IPS DF 6.9 (cell line): ENCODE results near the gene PUS7L.

ENCODE experiments used
- DNase-seq: peaks from one replicate; pipeline ENCODE4 v3.0.0-alpha.2; 2013; ENCODE audit warnings: low read depth, low spot score
- H3K27ac ChIP-seq: one replicate; pipeline ENCODE4 v1.5.1; 2013; ENCODE audit warnings: low read length, control low read depth
- H3K27me3 ChIP-seq: 2 replicates; pipeline ENCODE4 v1.6.1; 2013; ENCODE audit warnings: mild to moderate bottlenecking, low read length; ENCODE audit not compliant: control insufficient read depth, insufficient read depth
- H3K36me3 ChIP-seq: 2 replicates; pipeline ENCODE4 v1.6.1; 2013; ENCODE audit warnings: low read length; ENCODE audit not compliant: control insufficient read depth, insufficient read depth
- H3K4me1 ChIP-seq: 2 replicates; pipeline ENCODE4 v1.6.1; 2013; ENCODE audit warnings: low read length; ENCODE audit not compliant: control insufficient read depth, insufficient read depth
- H3K4me3 ChIP-seq: 2 replicates; pipeline ENCODE4 v1.5.1; 2013; ENCODE audit warnings: mild to moderate bottlenecking, low read length
- H3K9me3 ChIP-seq: 2 replicates; pipeline ENCODE4 v1.6.1; 2013; ENCODE audit warnings: low read length, inconsistent platforms; ENCODE audit not compliant: control insufficient read depth, insufficient read depth
- WGBS: extraction: QIAGEN DNeasy Blood & Tissue Kit; methylation state at CpG from one replicate; pipeline ENCODE4 v1.1.7; 2013; ENCODE audit warnings: mixed read lengths, missing lambda C conversion rate; ENCODE audit not compliant: insufficient read length, insufficient coverage; 5-methylcytosine and 5-hydroxymethylcytosine counted together

PUS7L gene

GRCh38 chr12:43749016-43749415 is 9.6 kb downstream of the PUS7L start:
- no peak for DNase-seq
- no peak overlapping the region for H3K4me3 ChIP-seq
- no CpG with 5 or more reads among the region's 5 CpGs for WGBS
- no peak overlapping the region for H3K27ac ChIP-seq
- H3K4me1 ChIP-seq, result no peaks in the 10 kb centered on the region
- H3K36me3 ChIP-seq, result no peaks in the 10 kb centered on the region
- H3K27me3 ChIP-seq, result no peaks in the 10 kb centered on the region
- H3K9me3 ChIP-seq, result no peaks in the 10 kb centered on the region

- Histone ChIP-seq H3K9me3 (no peaks in the 10 kb centered on the region), H3K4me1 (no peaks in the 10 kb centered on the region), H3K36me3 (no peaks in the 10 kb centered on the region), H3K27me3 (no peaks in the 10 kb centered on the region), H3K4me3 (no peak overlapping the region), H3K27ac (no peak overlapping the region)
- no peak for DNase-seq
Observed at GRCh38 chr12:43744826-43745225, 13.8 kb downstream of the PUS7L start.

GRCh38 chr12:43742106-43742505 is 16.5 kb downstream of the PUS7L start:
- H3K4me3 ChIP-seq, result no peak overlapping the region
- H3K27ac ChIP-seq, result no peak overlapping the region
- H3K36me3 ChIP-seq, result no peaks in the 10 kb centered on the region
- no peaks in the 10 kb centered on the region for H3K4me1 ChIP-seq
- no peaks in the 10 kb centered on the region for H3K9me3 ChIP-seq
- no peak for DNase-seq
- H3K27me3 ChIP-seq, result no peaks in the 10 kb centered on the region

- no peak overlapping the region for H3K27ac ChIP-seq
- H3K27me3 ChIP-seq, result no peaks in the 10 kb centered on the region
- H3K9me3 ChIP-seq, result no peaks in the 10 kb centered on the region
- H3K4me1 ChIP-seq, result no peaks in the 10 kb centered on the region
- no peak for DNase-seq
- no peak overlapping the region for H3K4me3 ChIP-seq
- WGBS, result no CpG with 5 or more reads among the region's 3 CpGs
- no peaks in the 10 kb centered on the region; the same call in 1 of the 2 replicates for H3K36me3 ChIP-seq
Observed at GRCh38 chr12:43740511-43741100, 18.0 kb downstream of the PUS7L start.

GRCh38 chr12:43737646-43738045 is 20.9 kb downstream of the PUS7L start:
- H3K36me3 ChIP-seq, result no peaks in the 10 kb centered on the region; the same call in 1 of the 2 replicates
- no peak overlapping the region for H3K27ac ChIP-seq
- H3K4me1 ChIP-seq, result no peaks in the 10 kb centered on the region
- no peak for DNase-seq
- H3K4me3 ChIP-seq, result no peak overlapping the region
- no CpG with 5 or more reads among the region's 2 CpGs for WGBS
- H3K9me3 ChIP-seq, result no peaks in the 10 kb centered on the region
- no peaks in the 10 kb centered on the region for H3K27me3 ChIP-seq

- no peaks in the 10 kb centered on the region for H3K9me3 ChIP-seq
- H3K27ac ChIP-seq, result no peak overlapping the region
- H3K27me3 ChIP-seq, result no peaks in the 10 kb centered on the region
- H3K4me3 ChIP-seq, result no peak overlapping the region
- H3K4me1 ChIP-seq, result no peaks in the 10 kb centered on the region
- no CpG with 5 or more reads among the region's 3 CpGs for WGBS
- no peak for DNase-seq
- H3K36me3 ChIP-seq, result no peaks in the 10 kb centered on the region; the same call in 1 of the 2 replicates
Observed at GRCh38 chr12:43736927-43737440, 21.6 kb downstream of the PUS7L start.

GRCh38 chr12:43733687-43734086 is 24.9 kb downstream of the PUS7L start:
- no peaks in the 10 kb centered on the region; the same call in 1 of the 2 replicates for H3K36me3 ChIP-seq
- no peak overlapping the region for H3K4me3 ChIP-seq
- DNase-seq, result no peak
- no CpG with 5 or more reads among the region's 3 CpGs for WGBS
- no peaks in the 10 kb centered on the region for H3K27me3 ChIP-seq
- H3K4me1 ChIP-seq, result no peaks in the 10 kb centered on the region
- no peaks in the 10 kb centered on the region for H3K9me3 ChIP-seq
- no peak overlapping the region for H3K27ac ChIP-seq

- no peak overlapping the region for H3K4me3 ChIP-seq
- H3K9me3 ChIP-seq, result no peaks in the 10 kb centered on the region
- DNase-seq, result no peak
- H3K27ac ChIP-seq, result no peak overlapping the region
- no peaks in the 10 kb centered on the region for H3K4me1 ChIP-seq
- no CpG with 5 or more reads among the region's 4 CpGs for WGBS
- no peaks in the 10 kb centered on the region for H3K36me3 ChIP-seq
- no peaks in the 10 kb centered on the region for H3K27me3 ChIP-seq
Observed at GRCh38 chr12:43730283-43730682, 28.3 kb downstream of the PUS7L start.

GRCh38 chr12:43728698-43729097 is 29.9 kb downstream of the PUS7L start:
- no peak for DNase-seq
- Histone ChIP-seq H3K27ac (no peak overlapping the region), H3K36me3 (no peaks in the 10 kb centered on the region), H3K4me3 (no peak overlapping the region), H3K27me3 (no peaks in the 10 kb centered on the region), H3K4me1 (no peaks in the 10 kb centered on the region), H3K9me3 (no peaks in the 10 kb centered on the region)
- WGBS, result no CpG with 5 or more reads among the region's 1 CpG

- Histone ChIP-seq H3K4me3 (no peak overlapping the region), H3K36me3 (no peaks in the 10 kb centered on the region), H3K27me3 (no peaks in the 10 kb centered on the region), H3K9me3 (no peaks in the 10 kb centered on the region), H3K4me1 (no peaks in the 10 kb centered on the region), H3K27ac (no peak overlapping the region)
- DNase-seq, result no peak
- WGBS, result no CpG with 5 or more reads among the region's 2 CpGs
Observed at GRCh38 chr12:43728117-43728516, 30.5 kb downstream of the PUS7L start.

- H3K4me1 ChIP-seq, result no peaks in the 10 kb centered on the region
Observed at GRCh38 chr12:43723134-43723533, 35.5 kb downstream of the PUS7L start.

More at GRCh38 chr12:43723134-43723533, 35.5 kb downstream of the PUS7L start:
- no peak for DNase-seq
- no peaks in the 10 kb centered on the region for H3K9me3 ChIP-seq
- H3K27me3 ChIP-seq, result no peaks in the 10 kb centered on the region
- no peak overlapping the region for H3K27ac ChIP-seq
- no peak overlapping the region for H3K4me3 ChIP-seq
- no peaks in the 10 kb centered on the region for H3K36me3 ChIP-seq
